A673 (cell line): ENCODE results near the gene KLC4. TPM values are rescaled to one million over a fixed set of nuclear protein-coding genes. Genes with fewer than 3 reads are reported as not detected.

Experiments used
- BruUV-seq: library from RNA; stranded (reverse); fragments of 400-500 nt; replicated peaks from 2 replicates; lab custom pipeline; 2021; lab: Mats Ljungman, UMichigan
- CTCF ChIA-PET: fragments of 300-600 bp; sonication (Branson Sonifier 250); formaldehyde crosslinking; loops from one replicate; lab custom pipeline; 2022; ENCODE audit warnings: antibody characterized with exemption; lab: Charles Lee
- POLR2A ChIA-PET: fragments of 300-600 bp; sonication (Branson Sonifier 250); formaldehyde crosslinking; loops from one replicate; lab custom pipeline; 2022; ENCODE audit warnings: antibody characterized with exemption; ENCODE audit not compliant: low non-redundant PET; lab: Charles Lee
- DNase-seq: peaks from one replicate; pipeline ENCODE4 v3.0.0-alpha.2; 2015; ENCODE audit warnings: low spot score
- H3K27ac ChIP-seq: fragments of 200-600 bp; sonication (generic); 2 replicates; pipeline ENCODE4 v1.5.1; 2016; ENCODE audit warnings: mixed run types, low read depth, mild to moderate bottlenecking, mixed read lengths, antibody characterized with exemption, low read length; ENCODE audit not compliant: poor library complexity, severe bottlenecking
- H3K27me3 ChIP-seq: fragments of 200-600 bp; sonication (generic); replicated peaks from 2 replicates; pipeline ENCODE4 v1.6.1; 2017; ENCODE audit warnings: mixed run types, low read depth, mild to moderate bottlenecking, mixed read lengths, antibody characterized with exemption, low read length; ENCODE audit not compliant: insufficient read depth, poor library complexity
- H3K36me3 ChIP-seq: fragments of 200-600 bp; sonication (generic); 2 replicates; pipeline ENCODE4 v1.6.1; 2016; ENCODE audit warnings: mixed run types, mild to moderate bottlenecking, mixed read lengths, antibody characterized with exemption, low read length; ENCODE audit not compliant: insufficient read depth, poor library complexity, severe bottlenecking
- H3K4me1 ChIP-seq: fragments of 200-600 bp; sonication (generic); 2 replicates; pipeline ENCODE4 v1.6.1; 2017; ENCODE audit warnings: mixed run types, mild to moderate bottlenecking, mixed read lengths, antibody characterized with exemption, low read length; ENCODE audit not compliant: insufficient read depth, poor library complexity, severe bottlenecking
- H3K4me3 ChIP-seq: fragments of 200-600 bp; sonication (generic); 2 replicates; pipeline ENCODE4 v1.5.1; 2016; ENCODE audit warnings: low read depth, mixed run types, mild to moderate bottlenecking, mixed read lengths, low read length; ENCODE audit not compliant: poor library complexity, severe bottlenecking
- H3K9me3 ChIP-seq: fragments of 200-600 bp; sonication (generic); 2 replicates; pipeline ENCODE4 v1.6.1; 2016; ENCODE audit warnings: mixed run types, low read depth, mild to moderate bottlenecking, mixed read lengths, antibody characterized with exemption, low read length; ENCODE audit not compliant: poor library complexity, severe bottlenecking
- CTCF ChIP-seq: fragments of 300-800, 200-600 bp; sonication (generic); conservative IDR thresholded peaks from 2 replicates; pipeline ENCODE4 v1.5.1; 2017; ENCODE audit warnings: low read depth, mild to moderate bottlenecking, antibody characterized with exemption, low read length, moderate library complexity, mixed read lengths
- EZH2 ChIP-seq: fragments of 200-600 bp; sonication (generic); IDR thresholded peaks from 2 replicates; pipeline ENCODE4 v1.6.1; 2017; ENCODE audit warnings: borderline replicate concordance, low read depth, mild to moderate bottlenecking, mixed read lengths, antibody characterized with exemption, low read length; ENCODE audit not compliant: poor library complexity, severe bottlenecking
- intact Hi-C: fragments of 100-400 bp; cut with micrococcal nuclease; formaldehyde crosslinking; loops from one replicate; pipeline ENCODE4 v1.10.0; 2022; ENCODE audit not compliant: unreplicated experiment
- total RNA-seq: library from RNA; stranded (reverse); gene quantifications from 2 replicates; pipeline ENCODE4 v1.2.3, GENCODE V29; 2021

The KLC4 gene
- total RNA-seq, 1 experiment from 2014 or later = 21.3 TPM

- ChIA-PET CTCF (no interaction called here), POLR2A (no interaction called here)
- H3K27ac ChIP-seq = no peak overlapping the region
- H3K4me3 ChIP-seq = no peak overlapping the region
- DNase-seq = no peak
- BruUV-seq = no TSS peak
- H3K9me3 ChIP-seq = no peaks in the 10 kb centered on the region
- H3K27me3 ChIP-seq = no peaks in the 10 kb centered on the region
- H3K4me1 ChIP-seq = no peaks in the 10 kb centered on the region
- intact Hi-C loops = no loop called here
- peaks cover 49% of the 10 kb centered on the region for H3K36me3 ChIP-seq
- no peak for TF ChIP-seq CTCF
- no peak for TF ChIP-seq EZH2
Measured at GRCh38 chr6:43035495-43036194, 23.8 kb upstream of the KLC4 start.

GRCh38 chr6:43036712-43037111 is 22.7 kb upstream of the KLC4 start:
- POLR2A ChIA-PET = interaction anchor here (0.7 kb wide), 1 partner anchor 812 kb away, joined by 6 read pairs; no protein-coding TSS in a partner anchor
- Histone ChIP-seq H3K27me3 (no peaks in the 10 kb centered on the region), H3K9me3 (no peaks in the 10 kb centered on the region), H3K4me1 (no peaks in the 10 kb centered on the region), H3K27ac (no peak overlapping the region), H3K36me3 (peaks cover 53% of the 10 kb centered on the region), H3K4me3 (no peak overlapping the region)
- no peak for DNase-seq
- no peak for TF ChIP-seq EZH2
- no peak for TF ChIP-seq CTCF
- intact Hi-C loops = no loop called here
- CTCF ChIA-PET = no interaction called here
- BruUV-seq = no TSS peak

- no peak overlapping the region for H3K27ac ChIP-seq
- TF ChIP-seq EZH2 (no peak), CTCF (no peak)
- no TSS peak for BruUV-seq
- no peaks in the 10 kb centered on the region for H3K4me1 ChIP-seq
- H3K9me3 ChIP-seq = no peaks in the 10 kb centered on the region
- POLR2A ChIA-PET = interaction anchor here (0.7 kb wide), 1 partner anchor 812 kb away, joined by 6 read pairs; no protein-coding TSS in a partner anchor
- DNase-seq = no peak
- H3K36me3 ChIP-seq = peaks cover 52% of the 10 kb centered on the region
- intact Hi-C loops = no loop called here
- H3K4me3 ChIP-seq = no peak overlapping the region
- H3K27me3 ChIP-seq = no peaks in the 10 kb centered on the region
- CTCF ChIA-PET = no interaction called here
Measured at GRCh38 chr6:43037197-43037596, 22.2 kb upstream of the KLC4 start.
